ENCODE data around the gene KHK.

The KHK gene

DNA sequence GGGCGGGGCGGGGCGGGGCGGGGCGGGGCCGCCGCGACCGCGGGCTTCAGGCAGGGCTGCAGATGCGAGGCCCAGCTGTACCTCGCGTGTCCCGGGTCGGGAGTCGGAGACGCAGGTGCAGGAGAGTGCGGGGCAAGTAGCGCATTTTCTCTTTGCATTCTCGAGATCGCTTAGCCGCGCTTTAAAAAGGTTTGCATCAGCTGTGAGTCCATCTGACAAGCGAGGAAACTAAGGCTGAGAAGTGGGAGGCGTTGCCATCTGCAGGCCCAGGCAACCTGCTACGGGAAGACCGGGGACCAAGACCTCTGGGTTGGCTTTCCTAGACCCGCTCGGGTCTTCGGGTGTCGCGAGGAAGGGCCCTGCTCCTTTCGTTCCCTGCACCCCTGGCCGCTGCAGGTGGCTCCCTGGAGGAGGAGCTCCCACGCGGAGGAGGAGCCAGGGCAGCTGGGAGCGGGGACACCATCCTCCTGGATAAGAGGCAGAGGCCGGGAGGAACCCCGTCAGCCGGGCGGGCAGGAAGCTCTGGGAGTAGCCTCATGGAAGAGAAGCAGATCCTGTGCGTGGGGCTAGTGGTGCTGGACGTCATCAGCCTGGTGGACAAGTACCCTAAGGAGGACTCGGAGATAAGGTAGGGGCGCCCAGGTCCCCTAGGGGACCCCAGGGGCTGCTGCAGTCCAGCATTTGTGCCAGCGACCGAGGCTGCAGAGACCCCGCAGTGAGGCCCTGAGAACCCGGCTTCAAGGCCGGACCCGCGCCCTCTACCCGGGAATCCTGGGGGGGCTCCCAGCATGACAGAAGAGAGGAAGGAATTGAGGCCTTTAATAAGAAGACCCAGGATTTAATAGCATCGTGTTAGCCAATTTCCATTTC is at the start of gene KHK:
Gene KHK, plus strand, starts transcription at position 49 of the 870 bp plus-strand sequence. Its CDS starts 488 bp downstream, at position 537.
- DNase-seq: peak; percentile 22

DNA sequence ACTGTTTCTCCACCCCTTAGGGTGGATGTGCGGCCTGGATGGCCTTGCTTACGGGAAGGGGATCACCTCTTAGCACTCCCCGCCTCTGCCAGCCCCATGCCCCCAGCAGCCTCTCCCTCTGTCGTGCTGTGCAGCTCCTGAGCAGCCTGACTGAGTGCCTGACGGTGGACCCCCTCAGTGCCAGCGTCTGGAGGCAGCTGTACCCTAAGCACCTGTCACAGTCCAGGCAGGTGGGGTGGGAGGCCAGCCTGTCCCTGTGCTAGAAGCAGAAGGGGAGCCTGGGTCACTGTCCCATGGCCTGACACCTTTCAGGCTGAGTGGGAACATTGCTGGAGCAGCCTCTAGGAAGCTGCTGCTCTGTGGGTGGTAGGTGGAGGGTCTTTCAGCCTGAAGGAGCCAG is 48.6 kb upstream of the KHK start:
- no peak for DNase-seq

DNA sequence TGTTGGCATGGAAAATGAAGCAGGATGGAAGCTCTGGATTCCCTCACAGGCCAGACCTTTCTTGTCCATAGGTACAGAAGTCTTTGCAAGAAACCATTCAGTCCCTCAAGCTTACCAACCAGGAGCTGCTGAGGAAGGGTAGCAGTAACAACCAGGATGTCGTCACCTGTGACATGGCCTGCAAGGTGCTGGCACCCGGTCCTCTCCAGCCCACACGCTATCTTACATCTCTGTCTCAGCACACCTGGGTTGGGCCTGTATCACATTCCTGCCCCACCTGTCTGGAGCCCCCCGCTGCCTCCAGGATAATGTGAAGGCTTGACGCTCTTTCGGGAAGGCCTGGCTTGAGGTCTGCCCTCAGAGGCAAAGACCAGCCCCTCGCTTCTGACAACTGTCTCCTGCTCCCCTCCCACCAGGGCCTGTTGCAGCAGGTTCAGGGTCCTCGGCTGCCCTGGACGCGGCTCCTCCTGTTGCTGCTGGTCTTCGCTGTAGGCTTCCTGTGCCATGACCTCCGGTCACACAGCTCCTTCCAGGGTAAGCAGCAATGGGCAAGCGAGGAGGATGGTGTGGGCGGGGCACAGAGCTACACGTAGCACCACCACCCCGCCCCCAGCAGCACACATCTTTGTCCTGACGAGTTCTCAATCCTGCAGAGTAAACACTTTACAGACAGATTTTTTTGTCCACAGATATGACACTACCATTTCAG is 47.8 kb upstream of the KHK start:
- no peak for DNase-seq

DNA sequence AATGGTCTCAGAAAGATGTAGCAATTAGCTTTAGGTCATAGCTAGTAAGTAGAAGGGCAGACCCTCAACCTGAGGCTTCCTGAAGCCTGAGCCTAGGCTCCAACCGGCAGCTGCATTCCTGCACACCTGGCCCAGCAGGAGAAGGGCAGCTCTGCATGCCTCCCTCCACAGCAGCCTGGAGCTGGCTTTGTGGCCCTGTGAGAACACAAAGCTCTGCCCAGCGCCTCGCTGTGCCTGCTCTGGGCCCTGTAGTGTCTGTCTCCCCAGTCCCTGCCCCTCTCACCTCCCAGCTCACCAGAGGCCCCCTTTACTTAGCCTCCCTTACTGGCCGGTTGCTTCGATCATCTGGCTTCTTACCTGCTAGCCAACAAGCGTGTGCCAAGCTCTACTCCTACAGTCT is 47.1 kb upstream of the KHK start:
- no peak for DNase-seq

DNA sequence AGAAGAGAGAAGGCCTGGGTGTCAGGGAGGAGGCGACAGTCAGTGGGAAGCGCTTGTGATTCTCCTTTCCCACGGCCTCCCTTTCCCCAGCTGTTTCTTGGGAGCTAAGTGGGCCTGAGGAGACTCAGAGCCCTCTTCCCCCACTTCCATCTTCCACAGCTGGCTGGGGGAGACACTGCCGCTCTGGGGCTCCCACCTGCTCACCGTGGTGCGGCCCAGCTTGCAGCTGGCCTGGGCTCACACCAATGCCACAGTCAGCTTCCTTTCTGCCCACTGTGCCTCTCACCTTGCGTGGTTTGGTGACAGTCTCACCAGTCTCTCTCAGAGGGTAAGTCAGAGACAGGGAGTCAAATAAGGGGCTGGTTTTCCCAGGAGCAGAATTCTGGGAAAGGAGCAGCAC is 46.7 kb upstream of the KHK start:
- no peak for DNase-seq

DNA sequence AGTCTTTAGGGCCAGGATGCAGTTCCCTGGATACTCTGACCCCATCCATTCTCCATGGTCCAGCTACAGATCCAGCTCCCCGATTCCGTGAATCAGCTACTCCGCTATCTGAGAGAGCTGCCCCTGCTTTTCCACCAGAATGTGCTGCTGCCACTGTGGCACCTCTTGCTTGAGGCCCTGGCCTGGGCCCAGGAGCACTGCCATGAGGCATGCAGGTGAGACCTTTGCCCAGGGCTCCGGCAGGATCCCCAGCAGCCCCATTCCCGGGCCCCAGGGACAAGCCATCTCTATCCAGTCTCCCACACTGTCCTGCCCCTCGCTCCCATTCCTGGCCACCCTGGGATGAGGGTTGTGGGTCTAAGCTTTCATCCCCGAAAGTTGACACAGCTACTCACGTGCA is 46.3 kb upstream of the KHK start:
- no peak for DNase-seq

DNA sequence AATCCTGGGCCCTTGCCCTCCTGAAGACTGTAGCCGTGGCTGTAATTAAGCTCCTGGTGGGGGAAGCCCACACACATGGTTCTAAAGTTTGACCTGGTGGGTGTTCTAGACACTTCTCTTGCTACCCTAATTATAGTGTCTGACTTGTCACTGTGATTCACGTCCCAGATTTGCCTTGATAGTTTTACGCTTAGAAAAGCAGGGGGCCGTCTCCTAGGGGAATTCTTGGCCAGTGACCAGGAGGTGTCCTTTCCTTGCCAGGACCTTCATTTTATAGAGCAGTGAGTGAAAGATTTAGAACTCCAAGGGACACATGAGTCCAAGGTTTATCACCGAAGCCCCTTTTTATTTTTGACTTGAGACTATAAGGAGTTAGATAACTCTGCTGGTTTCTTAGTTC is 44.8 kb upstream of the KHK start:
- no peak for DNase-seq

DNA sequence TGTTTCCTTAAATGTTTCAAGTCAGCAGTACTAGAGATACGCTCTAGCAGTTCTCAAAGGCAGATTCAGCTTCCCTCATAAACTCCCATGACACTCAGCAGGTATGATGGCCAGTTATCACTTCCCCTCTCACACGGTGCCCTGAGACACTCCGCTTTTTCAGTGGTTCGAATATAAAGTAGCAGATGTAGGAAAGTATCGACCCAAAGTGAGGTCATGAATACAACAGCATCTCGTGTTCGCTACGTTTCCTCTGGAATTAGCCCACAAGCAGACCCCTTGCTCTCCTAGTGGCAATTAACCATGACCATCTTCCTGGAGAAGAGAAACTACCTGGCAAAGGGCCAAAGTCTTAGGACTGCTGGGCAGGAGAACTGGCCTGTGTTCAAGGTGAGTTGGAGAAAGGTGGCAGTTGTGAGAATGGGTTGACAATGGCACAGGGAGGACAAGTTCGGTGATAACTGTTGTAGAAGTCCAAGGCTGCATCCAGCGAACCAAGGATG is 44.4 kb upstream of the KHK start:
- no peak for DNase-seq

DNA sequence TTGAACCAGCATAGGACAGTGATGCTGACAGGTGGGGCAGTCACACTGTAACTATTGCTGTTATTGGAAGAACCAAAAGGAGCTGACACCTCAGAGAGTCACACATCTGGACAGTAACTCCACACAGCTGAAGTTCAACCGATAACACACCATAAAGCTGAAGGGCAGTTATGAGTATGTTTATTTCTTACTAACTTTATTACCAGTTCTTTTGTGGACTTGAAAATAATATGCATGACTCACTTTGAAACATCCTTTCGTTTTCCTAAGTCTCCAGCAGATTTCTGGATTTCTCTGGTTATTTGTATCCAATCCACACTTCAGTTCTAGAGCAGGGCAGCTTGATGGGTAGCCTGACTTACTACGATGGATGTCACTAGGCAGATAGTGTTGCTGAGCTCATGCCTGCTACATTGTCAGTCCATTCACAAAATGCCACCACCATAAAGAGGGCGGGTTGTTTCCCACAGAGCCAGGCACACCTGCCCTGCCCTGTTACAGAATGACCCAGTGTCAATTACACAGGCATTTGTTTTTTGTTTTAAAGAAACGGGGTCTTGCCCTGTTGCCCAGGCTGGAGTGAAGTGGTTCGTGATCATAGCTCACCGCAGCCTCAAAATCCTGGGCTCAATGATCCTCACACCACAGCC is 43.5 kb upstream of the KHK start:
- DNase-seq: no peak

DNA sequence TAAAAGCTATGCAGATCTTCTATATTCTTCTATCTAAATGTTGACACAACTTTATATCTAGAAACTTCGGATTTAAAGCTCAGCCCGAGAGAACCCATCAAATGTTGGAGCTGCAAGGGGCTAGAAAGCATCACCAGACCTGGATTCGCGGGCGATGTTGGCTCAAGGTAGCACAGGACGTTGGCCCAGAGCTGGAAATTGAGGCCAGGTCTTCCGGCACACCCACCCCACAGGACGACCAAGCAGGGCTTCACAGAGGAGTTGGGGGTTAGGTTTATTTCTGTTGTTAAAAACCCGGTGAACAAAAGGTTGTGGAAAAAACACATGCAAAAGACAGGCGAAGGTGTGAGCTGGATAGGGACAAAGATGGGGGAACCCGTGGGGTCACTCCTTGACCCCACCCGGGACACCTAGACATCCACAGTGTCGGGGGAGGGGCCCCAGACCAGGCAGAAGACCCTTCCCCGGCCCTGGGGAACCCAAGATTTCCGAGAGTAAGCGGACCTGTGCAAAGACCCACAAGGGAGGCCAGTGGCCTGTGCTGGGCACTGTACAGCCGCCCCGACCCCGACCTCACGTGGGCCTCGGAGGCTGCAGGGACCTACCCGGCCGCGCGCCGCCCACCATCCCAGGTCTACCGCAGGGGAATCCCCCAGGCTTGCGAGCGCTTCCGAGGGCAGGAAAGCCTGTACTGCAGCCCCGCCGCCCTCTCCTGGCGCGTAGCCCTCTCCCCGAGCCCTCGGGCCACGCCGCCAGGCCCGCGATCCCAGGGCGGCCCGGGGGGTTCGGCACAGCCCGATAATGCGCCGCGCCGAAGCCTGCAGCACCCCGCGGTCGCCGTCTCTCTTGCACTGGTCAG is 36.9 kb upstream of the KHK start:
- DNase-seq: peak; percentile 76

DNA sequence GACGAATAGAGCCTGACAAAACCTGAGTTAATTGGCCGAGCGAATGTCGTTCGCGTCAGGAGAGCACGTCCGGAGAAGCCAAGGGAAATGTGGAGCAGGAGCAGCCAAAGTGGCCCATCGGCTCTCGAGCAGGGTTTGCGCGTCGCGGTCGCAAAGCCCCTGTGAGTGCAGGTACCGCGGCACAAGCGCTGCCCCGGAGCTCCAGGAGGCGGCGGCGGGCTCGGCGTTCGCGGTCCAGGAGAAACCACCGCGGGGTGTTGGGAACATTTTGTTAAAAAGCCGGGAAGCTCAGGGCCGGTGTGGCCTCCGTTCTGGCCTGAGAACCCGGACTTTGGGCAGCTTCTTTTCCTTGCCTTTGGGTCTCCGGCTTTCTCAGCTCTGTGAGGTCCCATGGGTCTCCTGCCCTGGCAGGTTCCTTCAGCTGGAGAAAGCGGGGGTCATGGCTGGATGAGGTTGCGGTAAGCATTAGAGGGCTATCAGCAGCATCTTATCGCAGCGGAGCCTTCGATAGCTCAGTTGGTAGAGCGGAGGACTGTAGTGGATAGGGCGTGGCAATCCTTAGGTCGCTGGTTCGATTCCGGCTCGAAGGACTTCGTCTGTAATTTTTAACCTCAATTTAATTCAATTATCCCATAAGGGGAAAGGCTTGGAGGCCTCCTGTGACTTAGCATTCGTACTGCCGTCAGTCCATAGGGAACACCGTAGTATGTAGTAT is 36.1 kb upstream of the KHK start:
- peak; percentile 88 for DNase-seq

DNA sequence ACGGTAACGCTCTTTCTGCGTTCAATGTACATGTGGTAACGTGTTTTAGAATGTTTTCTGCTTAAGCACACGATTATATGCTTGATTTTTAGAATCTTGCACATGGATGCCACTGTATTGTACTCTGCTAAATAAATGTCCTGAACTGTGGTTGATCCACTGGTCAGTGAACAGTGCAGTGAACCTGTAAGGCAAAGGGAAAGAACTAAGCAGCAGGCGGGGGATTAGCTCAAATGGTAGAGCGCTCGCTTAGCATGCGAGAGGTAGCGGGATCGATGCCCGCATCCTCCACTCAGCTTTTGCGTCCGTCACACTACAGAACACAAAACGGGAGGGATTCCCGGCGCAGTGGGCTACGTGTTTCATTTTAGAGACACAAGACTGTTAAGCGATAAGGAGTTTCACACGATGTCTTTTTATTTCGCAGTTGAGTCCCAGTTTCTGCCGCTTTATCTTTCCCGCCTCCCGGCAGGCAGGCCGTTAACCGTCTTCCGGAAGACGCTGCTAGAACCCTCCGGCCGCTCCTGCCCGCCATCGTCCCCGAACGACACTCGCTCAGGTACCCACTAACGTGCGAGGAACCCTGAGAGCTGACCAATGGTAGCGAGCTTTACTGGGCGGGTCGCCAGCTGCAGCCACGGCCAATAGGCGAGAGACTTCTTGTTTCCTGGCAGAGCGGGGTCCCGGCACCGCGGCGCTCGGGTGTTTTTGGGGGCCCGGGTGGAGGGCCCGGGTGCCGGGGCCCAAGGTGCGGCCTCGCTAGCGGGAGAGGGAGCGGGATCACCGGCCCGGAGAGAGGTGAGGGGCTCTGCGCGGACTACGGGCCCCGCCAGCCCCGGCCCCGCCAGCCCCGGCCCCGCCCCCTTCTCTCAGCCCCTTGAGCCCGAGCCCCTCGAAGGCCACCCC is 35.3 kb upstream of the KHK start, which contains the start of gene AGBL5:
Gene AGBL5, plus strand, starts transcription at position 673 of the 906 bp plus-strand sequence. CDS start 1,291 bp downstream, outside the sequence.
- DNase-seq: peak; percentile 93

DNA sequence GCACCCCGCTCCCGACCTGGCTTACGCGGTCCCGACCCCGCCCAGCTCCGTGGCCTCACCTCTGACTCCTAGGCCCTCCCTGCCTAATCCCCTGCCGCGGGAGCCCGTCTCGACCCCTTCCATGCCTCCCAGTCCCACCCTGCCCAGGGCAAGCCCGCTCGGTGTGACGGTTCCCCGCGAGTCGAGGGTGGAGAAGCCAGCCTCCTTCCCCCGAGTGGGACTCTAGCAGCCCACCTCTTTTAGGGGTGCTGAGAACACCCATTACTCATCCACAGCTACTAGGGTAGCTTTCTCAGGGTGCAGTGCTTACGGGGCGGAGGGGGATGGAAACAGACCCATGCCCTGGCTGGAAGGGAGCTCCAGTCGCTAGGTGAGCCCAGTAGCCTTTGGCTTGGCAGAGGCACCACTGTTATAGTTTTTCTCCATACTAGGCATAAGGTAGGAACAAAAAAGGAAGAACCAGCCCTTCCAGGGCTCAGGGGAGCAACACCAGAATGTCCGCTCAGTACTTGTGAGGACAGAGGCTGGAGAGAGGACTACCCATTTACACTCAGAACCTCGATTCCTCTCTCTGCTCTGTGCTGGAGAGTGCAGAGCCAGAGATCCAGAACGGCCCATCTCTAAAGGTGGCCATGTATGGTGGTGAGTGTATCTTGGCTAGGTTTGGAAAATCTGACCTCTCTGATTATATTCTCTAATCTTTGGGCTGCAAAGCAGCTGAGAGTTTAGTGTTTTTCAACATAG is 34.5 kb upstream of the KHK start:
- no peak for DNase-seq

DNA sequence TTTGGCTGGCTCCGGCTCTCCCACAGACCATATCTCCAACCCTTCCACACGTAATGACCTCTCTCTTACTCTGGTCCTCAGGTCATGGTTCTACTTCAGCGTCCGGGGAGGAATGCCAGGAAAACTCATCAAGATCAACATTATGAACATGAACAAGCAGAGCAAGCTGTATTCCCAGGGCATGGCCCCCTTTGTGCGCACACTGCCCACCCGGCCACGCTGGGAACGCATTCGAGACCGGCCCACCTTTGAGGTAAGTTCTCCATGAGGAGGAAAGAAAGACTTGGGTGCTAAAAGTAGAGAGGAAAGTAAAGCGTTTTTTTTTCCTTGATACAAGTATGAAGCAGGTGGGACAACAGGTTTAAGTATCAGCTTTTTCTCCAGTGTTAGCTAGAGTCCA is 33.3 kb upstream of the KHK start:
- no peak for DNase-seq

DNA sequence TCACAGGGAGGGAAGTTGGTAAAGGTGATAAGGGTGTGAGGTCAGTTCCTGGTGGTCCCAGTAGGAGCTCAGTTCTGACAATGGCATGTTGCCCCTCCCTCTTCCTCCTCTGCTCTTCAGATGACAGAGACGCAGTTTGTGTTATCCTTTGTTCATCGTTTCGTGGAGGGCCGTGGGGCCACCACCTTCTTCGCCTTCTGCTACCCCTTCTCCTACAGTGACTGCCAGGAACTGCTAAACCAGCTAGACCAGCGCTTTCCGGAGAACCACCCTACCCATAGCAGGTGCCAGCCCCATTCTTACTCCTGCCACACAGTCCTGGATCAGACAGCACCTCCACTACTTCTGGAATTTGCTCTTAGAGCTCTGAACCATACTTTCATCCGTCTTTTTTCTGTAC is 32.8 kb upstream of the KHK start:
- DNase-seq: no peak

DNA sequence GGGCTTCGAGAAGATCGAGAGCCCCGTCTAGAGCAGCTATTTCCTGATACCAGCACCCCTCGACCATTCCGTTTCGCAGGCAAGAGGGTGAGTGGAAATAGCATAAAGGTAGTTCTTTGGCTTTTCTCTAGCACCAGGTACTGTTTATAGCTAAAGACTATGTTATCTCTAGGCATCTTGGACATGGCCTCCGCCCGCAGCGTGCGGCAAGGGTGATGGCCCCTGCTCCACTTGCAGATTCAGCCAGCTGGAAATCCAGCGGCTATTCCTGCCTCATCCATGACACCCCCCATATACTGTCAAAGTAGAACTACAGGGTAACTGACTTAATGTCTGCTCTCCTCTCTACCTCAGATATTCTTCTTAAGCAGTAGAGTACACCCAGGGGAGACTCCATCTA is 31.9 kb upstream of the KHK start:
- DNase-seq: no peak

DNA sequence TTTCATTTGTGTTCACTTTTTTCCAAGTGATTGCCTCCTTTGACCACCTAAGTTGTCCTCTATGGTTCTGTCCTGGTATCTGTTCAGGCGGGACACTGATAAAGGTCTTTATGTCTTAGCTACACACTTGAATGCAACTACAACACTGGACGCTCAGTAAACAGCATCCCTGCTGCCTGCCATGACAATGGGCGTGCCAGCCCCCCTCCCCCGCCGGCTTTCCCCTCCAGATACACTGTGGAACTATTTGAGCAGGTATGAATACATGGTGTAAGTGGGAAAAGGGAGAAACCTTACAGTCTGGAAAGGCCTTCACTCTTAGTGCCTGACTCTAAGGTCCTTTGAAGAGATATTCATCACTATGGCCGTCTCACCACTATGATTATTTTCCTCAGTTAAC is 29.4 kb upstream of the KHK start:
- no peak for DNase-seq

DNA sequence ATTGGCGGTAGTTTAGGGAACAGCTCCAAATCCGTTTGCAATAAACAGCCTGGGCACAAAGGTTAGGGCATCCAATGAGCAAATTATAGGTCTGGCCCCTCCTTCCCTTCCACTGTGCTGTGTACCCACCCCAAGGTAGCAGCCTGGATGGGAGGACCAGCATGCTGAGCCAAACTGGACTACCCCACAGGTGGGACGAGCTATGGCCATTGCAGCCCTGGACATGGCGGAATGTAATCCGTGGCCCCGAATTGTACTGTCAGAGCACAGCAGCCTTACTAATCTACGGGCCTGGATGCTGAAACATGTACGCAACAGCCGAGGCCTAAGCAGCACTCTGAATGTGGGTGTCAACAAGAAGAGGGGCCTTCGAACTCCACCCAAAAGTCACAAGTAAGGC is 28.4 kb upstream of the KHK start:
- no peak for DNase-seq

DNA sequence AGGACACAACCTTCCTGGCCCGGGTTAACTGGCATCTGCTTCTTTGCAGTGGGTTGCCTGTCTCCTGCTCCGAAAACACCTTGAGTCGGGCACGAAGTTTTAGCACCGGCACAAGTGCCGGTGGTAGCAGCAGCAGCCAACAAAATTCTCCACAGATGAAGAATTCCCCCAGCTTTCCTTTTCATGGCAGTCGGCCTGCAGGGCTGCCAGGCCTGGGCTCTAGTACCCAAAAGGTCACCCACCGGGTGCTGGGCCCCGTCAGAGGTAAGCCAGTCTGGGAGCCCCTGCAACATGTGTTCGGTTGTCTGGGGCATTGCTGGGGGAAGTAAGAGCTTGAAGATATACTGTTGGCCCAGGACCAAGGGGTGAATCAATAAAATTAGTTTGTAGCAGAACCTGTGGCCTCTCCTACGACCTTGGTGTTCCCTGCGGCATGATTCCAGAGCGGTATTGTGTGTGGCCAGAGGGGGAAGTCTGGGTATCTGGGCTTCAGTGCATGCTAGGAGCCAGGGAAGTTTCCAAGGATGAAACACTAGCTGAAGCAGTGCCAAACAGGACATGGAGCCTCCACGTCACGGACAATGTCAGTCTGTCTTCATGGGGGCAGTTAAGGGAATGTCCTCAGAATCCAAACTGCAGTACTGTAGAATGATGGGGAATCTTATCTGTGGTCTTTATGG is 27.3 kb upstream of the KHK start:
- no peak for DNase-seq

All from stimulated activated CD4-positive, alpha-beta T cell treated with anti-CD3 and anti-CD28 coated beads, Interleukin-4, amount 100 ng/mL, for 1 hour (primary cell).